ENCODE results near the gene MALT1. TPM values are rescaled to one million over a fixed set of nuclear protein-coding genes. Genes with fewer than 3 reads are reported as not detected.

The MALT1 gene
- total RNA-seq, result 10 to 100 TPM; 17.7 to 26.0 (median 19.3) TPM

GRCh38 chr18:58671111-58671631 lies at the start of gene MALT1:
TSS of gene MALT1 (plus strand) at chr18:58671465. CDS start at chr18:58671644, 179 bp downstream.
- peak within 1 kb of the TSS; percentile 60 to 98 (median 82) for H3K4me3 ChIP-seq
- H3K4me1 ChIP-seq, result peaks cover 0 to 23% (median 10%) of the 10 kb centered on the region in 4 donors
- no peaks in the 10 kb centered on the region for H3K27me3 ChIP-seq
- peak within 1 kb of the TSS; percentile 82 to 98 (median 93) for H3K27ac ChIP-seq
- WGBS, 2 donors, result 1% methylated on average over 21 of the region's 60 CpGs; no CpG with 5 or more reads in 1 of the 2 donors
- H3K36me3 ChIP-seq, result no peaks in the 10 kb centered on the region
- H3K9me3 ChIP-seq, result no peaks in the 10 kb centered on the region
- peak; percentile 83 to 85 for DNase-seq (ENCODE audit: low spot score in 2 of 2)
- TF ChIP-seq POLR2A (IDR thresholded peaks at IDR 0.05) (peak; percentile 70 to 81), EP300 (IDR thresholded peaks at IDR 0.05) (peak in 1 of 2 donors; percentile 83), CTCF (IDR thresholded peaks at IDR 0.05) (no peak)

DNA sequence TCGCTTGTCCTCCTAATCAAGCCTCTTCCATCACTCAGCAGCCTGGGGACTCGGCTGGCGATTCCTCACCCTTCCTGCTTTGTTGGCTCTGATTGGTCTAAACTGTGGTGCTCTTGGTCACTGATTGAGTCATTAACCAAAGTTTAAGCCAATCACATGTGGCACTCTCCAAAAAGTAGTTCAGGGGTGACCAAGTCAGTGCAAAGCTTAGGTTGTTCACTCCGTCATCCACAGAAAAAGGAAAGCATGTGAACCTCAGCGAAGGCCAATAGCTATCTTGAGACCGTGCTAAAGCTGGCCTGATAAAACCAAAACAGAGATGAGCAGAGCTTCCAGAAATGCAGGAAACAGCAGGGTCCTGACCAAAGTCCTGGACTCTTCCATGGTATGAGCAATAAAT lies 47.3 kb upstream of the MALT1 start:
- H3K27ac ChIP-seq, result no peak overlapping the region
- whole genome bisulfite sequencing, 2 donors, result 88 to 94% methylated on average over 6 of the region's 6 CpGs
- no peaks in the 10 kb centered on the region for H3K36me3 ChIP-seq
- TF ChIP-seq CTCF (IDR thresholded peaks at IDR 0.05), result no peak
- TF ChIP-seq EP300 (IDR thresholded peaks at IDR 0.05), result no peak
- no peak for TF ChIP-seq POLR2A (IDR thresholded peaks at IDR 0.05)
- DNase-seq (ENCODE audit: low spot score in 2 of 2), result no peak
- no peaks in the 10 kb centered on the region for H3K9me3 ChIP-seq
- H3K27me3 ChIP-seq, result no peaks in the 10 kb centered on the region
- no peaks in the 10 kb centered on the region for H3K4me1 ChIP-seq
- H3K4me3 ChIP-seq, result no peak overlapping the region

DNA sequence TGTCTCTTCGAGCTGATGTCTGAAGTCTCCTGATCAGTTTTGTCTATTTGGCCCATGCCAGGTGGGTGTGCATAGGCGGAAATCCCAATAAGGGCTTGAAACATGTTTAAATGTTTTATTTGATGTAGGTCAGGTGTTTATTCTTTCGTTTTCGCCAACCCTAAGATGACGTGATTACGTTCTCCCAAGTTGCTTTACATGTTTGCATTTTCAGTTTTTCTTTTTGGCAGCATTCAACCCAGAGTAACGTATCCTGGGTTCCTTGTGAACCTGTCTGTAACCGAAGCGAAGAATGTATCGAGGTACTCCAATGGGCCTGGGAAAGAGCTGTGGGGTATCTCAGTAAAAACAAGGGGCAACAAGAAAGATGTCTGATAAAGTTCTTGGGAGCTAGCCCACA lies 45.4 kb upstream of the MALT1 start:
- H3K27me3 ChIP-seq, result no peaks in the 10 kb centered on the region
- H3K4me1 ChIP-seq, result no peaks in the 10 kb centered on the region
- H3K27ac ChIP-seq, result no peak overlapping the region
- no peak for TF ChIP-seq CTCF (IDR thresholded peaks at IDR 0.05)
- no peak for TF ChIP-seq POLR2A (IDR thresholded peaks at IDR 0.05)
- DNase-seq (ENCODE audit: low spot score in 2 of 2), result no peak
- no peaks in the 10 kb centered on the region for H3K36me3 ChIP-seq
- no peaks in the 10 kb centered on the region for H3K9me3 ChIP-seq
- H3K4me3 ChIP-seq, result no peak overlapping the region
- WGBS, 2 donors, result 93 to 94% methylated on average over 10 of the region's 10 CpGs

DNA sequence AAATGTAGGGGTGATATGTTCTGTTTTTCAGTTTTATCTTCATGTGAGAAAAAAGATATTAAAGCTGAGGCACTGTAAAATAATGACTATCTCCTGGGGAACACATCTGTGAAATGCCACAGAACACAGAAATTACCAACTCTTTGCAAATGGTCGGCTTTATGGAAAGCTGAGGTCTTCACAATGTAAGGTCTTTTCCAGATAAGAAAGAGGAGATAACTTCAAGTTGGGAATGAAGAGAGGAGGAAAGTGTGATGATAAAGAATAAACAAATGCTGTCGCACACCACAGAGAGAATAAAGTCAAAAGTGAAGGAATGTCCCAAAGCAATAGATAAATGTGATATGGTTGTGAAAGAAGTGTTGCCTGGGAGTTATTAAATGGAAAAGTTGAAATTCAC lies 41.2 kb upstream of the MALT1 start:
- DNase-seq (ENCODE audit: low spot score in 2 of 2), result no peak
- no peaks in the 10 kb centered on the region for H3K9me3 ChIP-seq
- 88% methylated on average over 2 of the region's 2 CpGs for WGBS, 2 donors
- no peaks in the 10 kb centered on the region for H3K27me3 ChIP-seq
- H3K4me3 ChIP-seq, result no peak overlapping the region
- TF ChIP-seq CTCF (IDR thresholded peaks at IDR 0.05), result no peak
- no peak for TF ChIP-seq POLR2A (IDR thresholded peaks at IDR 0.05)
- no peak for TF ChIP-seq EP300 (IDR thresholded peaks at IDR 0.05)
- H3K27ac ChIP-seq, result no peak overlapping the region
- no peaks in the 10 kb centered on the region for H3K4me1 ChIP-seq
- H3K36me3 ChIP-seq, result no peaks in the 10 kb centered on the region

GRCh38 chr18:58631301-58631700 lies 40.0 kb upstream of the MALT1 start:
- H3K27ac ChIP-seq, result no peak overlapping the region
- no peaks in the 10 kb centered on the region for H3K9me3 ChIP-seq
- H3K4me1 ChIP-seq, result no peaks in the 10 kb centered on the region
- TF ChIP-seq EP300 (IDR thresholded peaks at IDR 0.05) (no peak), POLR2A (IDR thresholded peaks at IDR 0.05) (no peak), CTCF (IDR thresholded peaks at IDR 0.05) (no peak)
- H3K36me3 ChIP-seq, result no peaks in the 10 kb centered on the region
- 79 to 82% methylated on average over 5 of the region's 5 CpGs for WGBS, 2 donors
- no peaks in the 10 kb centered on the region for H3K27me3 ChIP-seq
- H3K4me3 ChIP-seq, result no peak overlapping the region
- DNase-seq (ENCODE audit: low spot score in 2 of 2), result no peak
